Erythroblast (primary cell): ENCODE data around the gene TSC2.

Experiments
- GATA1 ChIP-seq: IDR thresholded peaks from 2 replicates; pipeline ENCODE4 v1.6.1; 2011; ENCODE audit warnings: low read depth, mild to moderate bottlenecking, control low read depth, low read length, moderate library complexity
- POLR2A ChIP-seq: IDR thresholded peaks from 2 replicates; pipeline ENCODE4 v1.6.1; 2011; ENCODE audit warnings: mild to moderate bottlenecking, low read length

- TF ChIP-seq POLR2A (no peak), GATA1 (no peak)
Measured at GRCh38 chr16:2115591-2115973, 67.8 kb downstream of the TSC2 start.
